OCI-LY3 (cell line): ENCODE data around the gene PTPRN2.

Experiments used
- H2AFZ ChIP-seq: fragments of 200-600, 300-600 bp; shearing (Covaris generic); 2 replicates; pipeline ENCODE4 v1.6.0; 2014; ENCODE audit warnings: antibody characterized with exemption, low read depth, low read length
- H3K27ac ChIP-seq: fragments of 200-600, 300-600 bp; sonication (generic); 2 replicates; pipeline ENCODE4 v1.5.1; 2014; ENCODE audit warnings: mild to moderate bottlenecking, low read length, moderate library complexity, mixed read lengths
- H3K27me3 ChIP-seq: fragments of 200-600, 300-600 bp; sonication (generic); 2 replicates; pipeline ENCODE4 v1.6.1; 2014; ENCODE audit warnings: low read depth, low read length, mixed read lengths
- H3K36me3 ChIP-seq: fragments of 200-600, 300-600 bp; sonication (generic); replicated peaks from 2 replicates; pipeline ENCODE3; 2014; ENCODE audit warnings: low read depth, low read length, mixed read lengths
- H3K4me1 ChIP-seq: fragments of 300-600, 200-600 bp; sonication (generic); 2 replicates; pipeline ENCODE4 v1.6.1; 2014; ENCODE audit warnings: low read length, mixed read lengths
- H3K4me2 ChIP-seq: fragments of 200-600, 300-600 bp; sonication (generic); 2 replicates; pipeline ENCODE4 v1.6.1; 2014; ENCODE audit warnings: low read length, mixed read lengths
- H3K4me3 ChIP-seq: fragments of 300-600, 200-600 bp; sonication (generic); 2 replicates; pipeline ENCODE4 v1.5.1; 2014; ENCODE audit warnings: antibody characterized with exemption, mild to moderate bottlenecking, low read length, moderate library complexity
- H3K79me2 ChIP-seq: fragments of 300-600, 200-600 bp; shearing (Covaris generic); 2 replicates; pipeline ENCODE4 v1.6.1; 2014; ENCODE audit warnings: mild to moderate bottlenecking, low read length, mixed read lengths
- H3K9ac ChIP-seq: fragments of 300-600, 200-600 bp; shearing (Covaris generic); 2 replicates; pipeline ENCODE4 v1.6.0; 2014; ENCODE audit warnings: mild to moderate bottlenecking, low read length, moderate library complexity
- H3K9me3 ChIP-seq: fragments of 200-600, 300-600 bp; shearing (Covaris generic); 2 replicates; pipeline ENCODE4 v1.6.1; 2014; ENCODE audit warnings: low read length, mixed read lengths; ENCODE audit not compliant: insufficient read depth
- H4K20me1 ChIP-seq: fragments of 200-600, 300-600 bp; sonication (generic); 2 replicates; pipeline ENCODE4 v1.6.1; 2016; ENCODE audit warnings: low read length, mixed read lengths; ENCODE audit not compliant: insufficient read depth
- CTCF ChIP-seq: fragments of 200-600, 300-600 bp; sonication (generic); IDR thresholded peaks from 2 replicates; pipeline ENCODE4 v1.5.1; 2014; ENCODE audit warnings: antibody characterized with exemption, low read length, low read depth
- EZH2phosphoT487 ChIP-seq: fragments of 200-600 bp; shearing (Covaris generic); IDR thresholded peaks from 2 replicates; pipeline ENCODE4 v1.6.1; 2018; ENCODE audit warnings: antibody characterized with exemption, mixed run types, low read depth

PTPRN2 gene

GRCh38 chr7:157559596-157560257 lies 1027.9 kb downstream of the PTPRN2 start:
- H3K4me1 ChIP-seq = no peaks in the 10 kb centered on the region
- H3K9ac ChIP-seq = no peak overlapping the region

GRCh38 chr7:157558875-157559595 lies 1028.6 kb downstream of the PTPRN2 start:
- H3K4me1 ChIP-seq = no peaks in the 10 kb centered on the region
- no peaks in the 10 kb centered on the region for H4K20me1 ChIP-seq
- no peak overlapping the region for H2AFZ ChIP-seq
- no peaks in the 10 kb centered on the region for H3K9me3 ChIP-seq
- H3K27me3 ChIP-seq = no peaks in the 10 kb centered on the region
- H3K9ac ChIP-seq = no peak overlapping the region
- H3K27ac ChIP-seq = no peak overlapping the region
- no peaks in the 10 kb centered on the region for H3K79me2 ChIP-seq
- no peak for TF ChIP-seq EZH2phosphoT487
- TF ChIP-seq CTCF = no peak
- H3K4me3 ChIP-seq = no peak overlapping the region
- H3K36me3 ChIP-seq = no peaks in the 10 kb centered on the region
- H3K4me2 ChIP-seq = no peak overlapping the region

More at GRCh38 chr7:157559596-157560257, 1027.9 kb downstream of the PTPRN2 start:
- H3K27ac ChIP-seq = no peak overlapping the region
- no peak overlapping the region for H2AFZ ChIP-seq
- H3K9me3 ChIP-seq = no peaks in the 10 kb centered on the region
- no peaks in the 10 kb centered on the region for H4K20me1 ChIP-seq
- no peaks in the 10 kb centered on the region for H3K79me2 ChIP-seq
- H3K4me3 ChIP-seq = no peak overlapping the region
- no peaks in the 10 kb centered on the region for H3K36me3 ChIP-seq
- H3K27me3 ChIP-seq = no peaks in the 10 kb centered on the region
- H3K4me2 ChIP-seq = no peak overlapping the region
- no peak for TF ChIP-seq EZH2phosphoT487
- TF ChIP-seq CTCF = no peak

GRCh38 chr7:157558516-157558874 lies 1029.1 kb downstream of the PTPRN2 start:
- no peak overlapping the region for H3K4me2 ChIP-seq
- H3K79me2 ChIP-seq = no peaks in the 10 kb centered on the region
- no peak overlapping the region for H3K9ac ChIP-seq
- no peaks in the 10 kb centered on the region for H3K36me3 ChIP-seq
- H4K20me1 ChIP-seq = no peaks in the 10 kb centered on the region
- no peaks in the 10 kb centered on the region for H3K4me1 ChIP-seq
- H3K9me3 ChIP-seq = no peaks in the 10 kb centered on the region
- TF ChIP-seq EZH2phosphoT487 (no peak), CTCF (no peak)
- H3K27me3 ChIP-seq = no peaks in the 10 kb centered on the region
- no peak overlapping the region for H3K27ac ChIP-seq
- no peak overlapping the region for H2AFZ ChIP-seq
- H3K4me3 ChIP-seq = no peak overlapping the region

GRCh38 chr7:157558061-157558460 lies 1029.6 kb downstream of the PTPRN2 start:
- Histone ChIP-seq H3K27me3 (no peaks in the 10 kb centered on the region), H3K4me2 (no peak overlapping the region), H3K27ac (no peak overlapping the region)

More at GRCh38 chr7:157558061-157558460, 1029.6 kb downstream of the PTPRN2 start:
- no peaks in the 10 kb centered on the region for H4K20me1 ChIP-seq
- no peaks in the 10 kb centered on the region for H3K9me3 ChIP-seq
- H3K4me3 ChIP-seq = no peak overlapping the region
- no peaks in the 10 kb centered on the region for H3K4me1 ChIP-seq
- no peaks in the 10 kb centered on the region for H3K79me2 ChIP-seq
- no peaks in the 10 kb centered on the region for H3K36me3 ChIP-seq
- TF ChIP-seq CTCF (no peak), EZH2phosphoT487 (no peak)
- H2AFZ ChIP-seq = no peak overlapping the region
- H3K9ac ChIP-seq = no peak overlapping the region
